GM18498 (cell line): ENCODE data around the gene AFG1L.

ENCODE experiments used
- ATAC-seq: cut with Tn5 transposase; IDR thresholded peaks from one replicate; pipeline ENCODE4 v1.9.1; 2021; ENCODE audit warnings: mild to moderate bottlenecking, moderate library complexity; ENCODE audit not compliant: unreplicated experiment

The AFG1L gene

GRCh38 chr6:108568101-108568500 lies 273.2 kb downstream of the AFG1L start:
- no peak for ATAC-seq

- no peak for ATAC-seq
Observed at GRCh38 chr6:108568551-108569305, 273.9 kb downstream of the AFG1L start.

- ATAC-seq: no peak
Observed at GRCh38 chr6:108570517-108570916, 275.7 kb downstream of the AFG1L start.

- no peak for ATAC-seq
Observed at GRCh38 chr6:108574457-108575141, 279.7 kb downstream of the AFG1L start.
